ENCODE results near the gene CP. TPM values are rescaled to one million over a fixed set of nuclear protein-coding genes. Genes with fewer than 3 reads are reported as not detected.

Gene CP
- total RNA-seq, 1 experiment from 2014 or later: 0.52 TPM

DNA sequence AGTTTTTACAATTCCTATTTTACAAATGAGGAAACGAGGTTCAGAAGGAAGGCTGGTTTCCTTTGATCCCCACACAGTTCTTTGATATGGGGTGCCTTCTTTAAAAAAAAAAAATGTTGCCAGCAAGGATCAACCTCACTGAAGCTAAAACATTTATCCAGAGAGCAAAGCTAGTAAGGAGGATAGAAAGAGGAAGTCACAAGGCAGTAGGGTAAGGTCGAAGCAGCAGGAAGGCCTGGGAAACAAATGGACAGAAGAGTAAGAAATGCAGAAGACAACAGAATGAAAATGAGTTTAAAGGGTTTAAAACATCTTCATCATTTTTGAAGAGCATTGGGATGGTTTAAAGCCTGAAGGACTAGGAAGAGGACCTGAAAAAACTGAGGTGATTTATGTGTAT lies 30.6 kb upstream of the CP start:
- TF ChIP-seq CEBPB (IDR thresholded peaks at IDR 0.05; ENCODE audit: low read depth): no peak
- TF ChIP-seq ZFX (IDR thresholded peaks at IDR 0.05): no peak
- no peak for TF ChIP-seq FOSL1 (IDR thresholded peaks at IDR 0.05; ENCODE audit: low read depth)
- no peak for TF ChIP-seq POLR2A (IDR thresholded peaks at IDR 0.05; ENCODE audit: borderline replicate concordance, extremely low read depth, insufficient read depth, insufficient read length)
- TF ChIP-seq, protein P1, sequence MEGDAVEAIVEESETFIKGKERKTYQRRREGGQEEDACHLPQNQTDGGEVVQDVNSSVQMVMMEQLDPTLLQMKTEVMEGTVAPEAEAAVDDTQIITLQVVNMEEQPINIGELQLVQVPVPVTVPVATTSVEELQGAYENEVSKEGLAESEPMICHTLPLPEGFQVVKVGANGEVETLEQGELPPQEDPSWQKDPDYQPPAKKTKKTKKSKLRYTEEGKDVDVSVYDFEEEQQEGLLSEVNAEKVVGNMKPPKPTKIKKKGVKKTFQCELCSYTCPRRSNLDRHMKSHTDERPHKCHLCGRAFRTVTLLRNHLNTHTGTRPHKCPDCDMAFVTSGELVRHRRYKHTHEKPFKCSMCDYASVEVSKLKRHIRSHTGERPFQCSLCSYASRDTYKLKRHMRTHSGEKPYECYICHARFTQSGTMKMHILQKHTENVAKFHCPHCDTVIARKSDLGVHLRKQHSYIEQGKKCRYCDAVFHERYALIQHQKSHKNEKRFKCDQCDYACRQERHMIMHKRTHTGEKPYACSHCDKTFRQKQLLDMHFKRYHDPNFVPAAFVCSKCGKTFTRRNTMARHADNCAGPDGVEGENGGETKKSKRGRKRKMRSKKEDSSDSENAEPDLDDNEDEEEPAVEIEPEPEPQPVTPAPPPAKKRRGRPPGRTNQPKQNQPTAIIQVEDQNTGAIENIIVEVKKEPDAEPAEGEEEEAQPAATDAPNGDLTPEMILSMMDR (IDR thresholded peaks at IDR 0.05 in 2 of 3, conservative IDR thresholded peaks at IDR 0.05 in 1 of 3; ENCODE audit: borderline replicate concordance in 1 of 3, insufficient read depth in 1 of 3, low read depth in 2 of 3, low read length in 2 of 3): no peak
- TF ChIP-seq CBX3 (IDR thresholded peaks at IDR 0.05; ENCODE audit: low read depth): no peak
- no peak for TF ChIP-seq YY1 (IDR thresholded peaks at IDR 0.05; ENCODE audit: extremely low read depth, insufficient replicate concordance, low read depth, low read length)
- no peak for TF ChIP-seq EGR1 (IDR thresholded peaks at IDR 0.05; ENCODE audit: low read depth)
- TF ChIP-seq, protein P2, sequence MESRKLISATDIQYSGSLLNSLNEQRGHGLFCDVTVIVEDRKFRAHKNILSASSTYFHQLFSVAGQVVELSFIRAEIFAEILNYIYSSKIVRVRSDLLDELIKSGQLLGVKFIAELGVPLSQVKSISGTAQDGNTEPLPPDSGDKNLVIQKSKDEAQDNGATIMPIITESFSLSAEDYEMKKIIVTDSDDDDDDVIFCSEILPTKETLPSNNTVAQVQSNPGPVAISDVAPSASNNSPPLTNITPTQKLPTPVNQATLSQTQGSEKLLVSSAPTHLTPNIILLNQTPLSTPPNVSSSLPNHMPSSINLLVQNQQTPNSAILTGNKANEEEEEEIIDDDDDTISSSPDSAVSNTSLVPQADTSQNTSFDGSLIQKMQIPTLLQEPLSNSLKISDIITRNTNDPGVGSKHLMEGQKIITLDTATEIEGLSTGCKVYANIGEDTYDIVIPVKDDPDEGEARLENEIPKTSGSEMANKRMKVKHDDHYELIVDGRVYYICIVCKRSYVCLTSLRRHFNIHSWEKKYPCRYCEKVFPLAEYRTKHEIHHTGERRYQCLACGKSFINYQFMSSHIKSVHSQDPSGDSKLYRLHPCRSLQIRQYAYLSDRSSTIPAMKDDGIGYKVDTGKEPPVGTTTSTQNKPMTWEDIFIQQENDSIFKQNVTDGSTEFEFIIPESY (IDR thresholded peaks at IDR 0.05; ENCODE audit: extremely low read depth, insufficient replicate concordance, low read length): no peak
- no peak for TF ChIP-seq POLR2AphosphoS5 (IDR thresholded peaks at IDR 0.05; ENCODE audit: low read depth, low read length)
- intact Hi-C loops (cut with micrococcal nuclease): no loop called here
- Histone ChIP-seq H3K4me2 (ENCODE audit: low read length) (no peak overlapping the region), H2AFZ (ENCODE audit: low read depth, low read length, poor library complexity, severe bottlenecking) (no peak overlapping the region), H3K9ac (ENCODE audit: low read length) (no peak overlapping the region), H3K9me3 (ENCODE audit: control insufficient read depth in 1 of 2, insufficient read depth in 1 of 2, low read depth in 1 of 2, low read length in 2 of 2) (no peaks in the 10 kb centered on the region), H3K4me1 (ENCODE audit: control insufficient read depth in 1 of 2, insufficient read depth in 2 of 2, low read length in 2 of 2) (peaks cover 15% of the 10 kb centered on the region in 2 experiments), H3K27me3 (ENCODE audit: insufficient read depth, low read length) (no peaks in the 10 kb centered on the region), H3K27ac (ENCODE audit: low read depth, low read length) (no peak overlapping the region), H3K36me3 (ENCODE audit: control insufficient read depth in 1 of 2, insufficient read depth in 2 of 2, low read length in 2 of 2) (no peaks in the 10 kb centered on the region), H3K79me2 (ENCODE audit: insufficient read depth, low read length) (no peaks in the 10 kb centered on the region), H3K4me3 (replicated peaks in 1 of 2; ENCODE audit: low read depth in 1 of 2, low read length in 2 of 2) (no peak overlapping the region), H3K9me2 (ENCODE audit: insufficient read depth) (no peaks in the 10 kb centered on the region), H4K20me1 (ENCODE audit: insufficient read depth) (no peaks in the 10 kb centered on the region)
- ChIA-PET CTCF (no interaction called here), POLR2A (no interaction called here), RAD21 (ENCODE audit: low non-redundant PET in 1 of 2, low total read pairs in 2 of 2, uncharacterized antibody in 2 of 2, unreplicated experiment in 2 of 2) (no interaction called here)
- ATAC-seq: no peak
- DNase-seq (ENCODE audit: low read depth, low spot score): no peak
- no TSS peak for BruUV-seq (replicated peaks)
